ENCODE data around the gene GDF10.

GDF10 gene

GRCh38 chr10:47334466-47335295 is 34.7 kb downstream of the GDF10 start:
- Histone ChIP-seq H3K79me2 (ENCODE audit: insufficient read depth, low read length) (no peaks in the 10 kb centered on the region), H3K9me2 (replicated peaks; ENCODE audit: low read depth, low read length) (no peaks in the 10 kb centered on the region), H3K9me3 (ENCODE audit: insufficient read depth, low read depth, low read length) (no peaks in the 10 kb centered on the region), H3K36me3 (ENCODE audit: insufficient read depth, low read length) (no peaks in the 10 kb centered on the region), H3F3A (ENCODE audit: low read depth) (no peaks in the 10 kb centered on the region), H3K4me2 (ENCODE audit: low read depth, low read length, poor library complexity, severe bottlenecking) (no peak overlapping the region), H3K27me3 (ENCODE audit: insufficient read depth, low read length, poor library complexity, severe bottlenecking) (no peaks in the 10 kb centered on the region), H4K20me1 (ENCODE audit: insufficient read depth, low read length, poor library complexity, severe bottlenecking) (no peaks in the 10 kb centered on the region), H3K4me3 (ENCODE audit: low read length, poor library complexity, severe bottlenecking) (no peak overlapping the region), H3K4me1 (ENCODE audit: insufficient read depth, low read length, poor library complexity, severe bottlenecking) (no peaks in the 10 kb centered on the region), H2AFZ (ENCODE audit: low read length) (no peak overlapping the region), H3K9ac (ENCODE audit: low read depth, low read length, poor library complexity, severe bottlenecking) (no peak overlapping the region)
- TF ChIP-seq CTCF (conservative IDR thresholded peaks at IDR 0.05; ENCODE audit: low read length) (no peak), EZH2phosphoT487 (IDR thresholded peaks at IDR 0.05; ENCODE audit: borderline replicate concordance) (no peak)

- H3K9me2 ChIP-seq (replicated peaks; ENCODE audit: low read depth, low read length), result no peaks in the 10 kb centered on the region
- TF ChIP-seq EZH2phosphoT487 (IDR thresholded peaks at IDR 0.05; ENCODE audit: borderline replicate concordance) (no peak), CTCF (conservative IDR thresholded peaks at IDR 0.05; ENCODE audit: low read length) (no peak)
- H3F3A ChIP-seq (ENCODE audit: low read depth), result no peaks in the 10 kb centered on the region
- no peaks in the 10 kb centered on the region for H4K20me1 ChIP-seq (ENCODE audit: insufficient read depth, low read length, poor library complexity, severe bottlenecking)
- H3K4me3 ChIP-seq (ENCODE audit: low read length, poor library complexity, severe bottlenecking), result no peak overlapping the region
- H3K79me2 ChIP-seq (ENCODE audit: insufficient read depth, low read length), result no peaks in the 10 kb centered on the region
- H3K4me2 ChIP-seq (ENCODE audit: low read depth, low read length, poor library complexity, severe bottlenecking), result no peak overlapping the region
- H3K36me3 ChIP-seq (ENCODE audit: insufficient read depth, low read length), result no peaks in the 10 kb centered on the region
- H3K9me3 ChIP-seq (ENCODE audit: insufficient read depth, low read depth, low read length), result no peaks in the 10 kb centered on the region
- no peak overlapping the region for H3K9ac ChIP-seq (ENCODE audit: low read depth, low read length, poor library complexity, severe bottlenecking)
- no peaks in the 10 kb centered on the region for H3K4me1 ChIP-seq (ENCODE audit: insufficient read depth, low read length, poor library complexity, severe bottlenecking)
- H2AFZ ChIP-seq (ENCODE audit: low read length), result no peak overlapping the region
- H3K27me3 ChIP-seq (ENCODE audit: insufficient read depth, low read length, poor library complexity, severe bottlenecking), result no peaks in the 10 kb centered on the region
These were observed 35.9 kb downstream of the GDF10 start for GRCh38 chr10:47335906-47336305.

- Histone ChIP-seq H4K20me1 (ENCODE audit: insufficient read depth, low read length, poor library complexity, severe bottlenecking) (no peaks in the 10 kb centered on the region), H3F3A (ENCODE audit: low read depth) (no peaks in the 10 kb centered on the region), H3K9me2 (replicated peaks; ENCODE audit: low read depth, low read length) (no peaks in the 10 kb centered on the region), H3K36me3 (ENCODE audit: insufficient read depth, low read length) (no peaks in the 10 kb centered on the region), H2AFZ (ENCODE audit: low read length) (no peak overlapping the region), H3K9me3 (ENCODE audit: insufficient read depth, low read depth, low read length) (no peaks in the 10 kb centered on the region), H3K9ac (ENCODE audit: low read depth, low read length, poor library complexity, severe bottlenecking) (no peak overlapping the region), H3K27me3 (ENCODE audit: insufficient read depth, low read length, poor library complexity, severe bottlenecking) (no peaks in the 10 kb centered on the region), H3K4me2 (ENCODE audit: low read depth, low read length, poor library complexity, severe bottlenecking) (no peak overlapping the region), H3K4me1 (ENCODE audit: insufficient read depth, low read length, poor library complexity, severe bottlenecking) (no peaks in the 10 kb centered on the region), H3K79me2 (ENCODE audit: insufficient read depth, low read length) (no peaks in the 10 kb centered on the region), H3K4me3 (ENCODE audit: low read length, poor library complexity, severe bottlenecking) (no peak overlapping the region)
- TF ChIP-seq EZH2phosphoT487 (IDR thresholded peaks at IDR 0.05; ENCODE audit: borderline replicate concordance) (no peak), CTCF (conservative IDR thresholded peaks at IDR 0.05; ENCODE audit: low read length) (no peak)
These were observed 36.6 kb downstream of the GDF10 start for GRCh38 chr10:47336387-47337134.
